Astrocyte (in vitro differentiated cells and primary cell): ENCODE measurements around the gene PLXDC2.

Experiments
- CTCF ChIP-seq: IDR thresholded peaks from 2 replicates; pipeline ENCODE4 v1.5.1; 2011; ENCODE audit warnings: low read depth, mild to moderate bottlenecking, inconsistent platforms, low read length, moderate library complexity; ENCODE audit not compliant: insufficient read depth
- EZH2 ChIP-seq: IDR thresholded peaks from 2 replicates; pipeline ENCODE4 v1.6.1; 2012; ENCODE audit warnings: mild to moderate bottlenecking, low read length, inconsistent platforms; ENCODE audit not compliant: insufficient read depth

- no peak for TF ChIP-seq CTCF
- TF ChIP-seq EZH2, result no peak
Measured at GRCh38 chr10:19947656-19948055, 131.4 kb downstream of the PLXDC2 start.
